Measurements from ENCODE around the gene CCDC87.
"Not testable (repeated sequence)": the region's sequence is repeated elsewhere in the genome, so short reads cannot be mapped to it uniquely, and the experiment has no call there.

The CCDC87 gene

GRCh38 chr11:66614073-66614472 lies 21.2 kb upstream of the CCDC87 start:
- no peak for DNase-seq

- no peak for DNase-seq
Measured at GRCh38 chr11:66612458-66612857, 19.6 kb upstream of the CCDC87 start.

- no peak for DNase-seq
Measured at GRCh38 chr11:66609721-66610617, 17.1 kb upstream of the CCDC87 start.

GRCh38 chr11:66607126-66607834 lies 14.4 kb upstream of the CCDC87 start:
- DNase-seq, result no peak

- DNase-seq, result not testable (repeated sequence)
Measured at GRCh38 chr11:66606608-66607007, 13.7 kb upstream of the CCDC87 start.

- no peak for DNase-seq
Measured at GRCh38 chr11:66604155-66604554, 11.3 kb upstream of the CCDC87 start.

GRCh38 chr11:66603072-66603471 lies 10.2 kb upstream of the CCDC87 start:
- no peak for DNase-seq

GRCh38 chr11:66600631-66601233 lies 7.9 kb upstream of the CCDC87 start:
- DNase-seq, result no peak

GRCh38 chr11:66600219-66600618 lies 7.4 kb upstream of the CCDC87 start:
- no peak for DNase-seq

GRCh38 chr11:66598993-66599392 lies 6.1 kb upstream of the CCDC87 start:
- DNase-seq, result no peak

GRCh38 chr11:66595245-66595904 lies 2.5 kb upstream of the CCDC87 start:
- DNase-seq, result no peak

GRCh38 chr11:66593650-66594049 lies 787 bp upstream of the CCDC87 start:
- DNase-seq, result no peak

- peak; percentile 21 for DNase-seq
Measured at GRCh38 chr11:66593303-66593635, 406 bp upstream of the CCDC87 start.

- DNase-seq, result no peak
Measured at GRCh38 chr11:66591175-66591574, 1.7 kb downstream of the CCDC87 start.

GRCh38 chr11:66589996-66590675 lies 2.7 kb downstream of the CCDC87 start:
- DNase-seq, result no peak

GRCh38 chr11:66589315-66589714 lies 3.5 kb downstream of the CCDC87 start:
- DNase-seq, result not testable (repeated sequence)

- no peak for DNase-seq
Measured at GRCh38 chr11:66586136-66586535, 6.7 kb downstream of the CCDC87 start.

GRCh38 chr11:66585447-66585846 lies 7.4 kb downstream of the CCDC87 start:
- not testable (repeated sequence) for DNase-seq

GRCh38 chr11:66582565-66583147 lies 10.2 kb downstream of the CCDC87 start:
- DNase-seq, result not testable (repeated sequence)

GRCh38 chr11:66581261-66581660 lies 11.6 kb downstream of the CCDC87 start:
- DNase-seq, result no peak

- no peak for DNase-seq
Measured at GRCh38 chr11:66580803-66581202, 12.1 kb downstream of the CCDC87 start.

- DNase-seq, result peak; percentile 64
Measured at GRCh38 chr11:66579017-66579606, 13.8 kb downstream of the CCDC87 start.

Measured in RPMI8226 (cell line).